HFF-Myc (cell line): Measurements from ENCODE around the gene C5orf15.
A peak's percentile ranks its signal among the peaks of the same experiment; 100 is the strongest.

Source experiments
- DNase-seq: peaks from one replicate; pipeline ENCODE4 v3.0.0-alpha.2; 2011; ENCODE audit warnings: low read depth; ENCODE audit errors: extremely low read depth
- H3K4me3 ChIP-seq: replicated peaks from 2 replicates; pipeline ENCODE4 v1.5.1; 2011; ENCODE audit warnings: low read depth, mild to moderate bottlenecking, control low read depth, low read length
- CTCF ChIP-seq: IDR thresholded peaks from 2 replicates; pipeline ENCODE4 v1.5.1; 2012; ENCODE audit warnings: mild to moderate bottlenecking, low read depth, low read length, control low read depth; ENCODE audit errors: missing control alignments

Gene C5orf15

GRCh38 chr5:133970325-133970909 is 2.0 kb upstream of the C5orf15 start:
- TF ChIP-seq CTCF = no peak
- no peak overlapping the region for H3K4me3 ChIP-seq
- DNase-seq = no peak

DNA sequence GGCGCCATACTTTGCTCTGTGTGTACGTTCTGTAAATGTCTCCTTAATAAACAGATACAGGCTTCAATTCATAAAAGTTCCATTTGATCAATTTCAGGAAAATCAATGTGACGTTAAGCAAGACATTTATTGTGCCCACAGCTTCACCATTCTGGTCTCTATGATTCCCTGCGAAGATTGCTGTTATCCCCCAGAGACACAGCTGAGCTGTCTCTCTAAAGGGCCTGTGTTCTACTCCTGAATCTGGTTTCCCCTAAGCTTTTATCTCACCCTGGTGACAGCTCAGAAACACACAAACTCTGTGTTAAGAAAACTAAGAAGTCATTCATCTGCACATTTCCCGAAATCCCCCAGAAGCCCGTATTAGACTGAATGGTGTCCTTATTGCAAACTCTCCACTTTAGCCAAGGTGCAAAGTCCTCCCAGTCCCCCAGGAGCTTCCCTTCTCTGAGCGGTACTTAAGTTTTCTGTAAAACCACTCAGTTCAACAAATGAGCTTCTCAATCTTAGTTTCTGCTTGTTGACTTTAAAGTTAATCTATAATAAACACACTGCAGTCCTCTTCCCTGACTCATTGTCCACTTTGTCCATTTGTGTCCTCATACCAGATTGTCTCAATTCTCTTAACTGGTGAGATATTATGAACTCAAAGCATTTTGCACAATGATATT is 1.4 kb upstream of the C5orf15 start:
- no peak for TF ChIP-seq CTCF
- H3K4me3 ChIP-seq = no peak overlapping the region
- no peak for DNase-seq

- TF ChIP-seq CTCF = no peak
- no peak for DNase-seq
- H3K4me3 ChIP-seq = peak overlapping the region; percentile 92
These were observed 674 bp downstream of the C5orf15 start for GRCh38 chr5:133967698-133968203.

DNA sequence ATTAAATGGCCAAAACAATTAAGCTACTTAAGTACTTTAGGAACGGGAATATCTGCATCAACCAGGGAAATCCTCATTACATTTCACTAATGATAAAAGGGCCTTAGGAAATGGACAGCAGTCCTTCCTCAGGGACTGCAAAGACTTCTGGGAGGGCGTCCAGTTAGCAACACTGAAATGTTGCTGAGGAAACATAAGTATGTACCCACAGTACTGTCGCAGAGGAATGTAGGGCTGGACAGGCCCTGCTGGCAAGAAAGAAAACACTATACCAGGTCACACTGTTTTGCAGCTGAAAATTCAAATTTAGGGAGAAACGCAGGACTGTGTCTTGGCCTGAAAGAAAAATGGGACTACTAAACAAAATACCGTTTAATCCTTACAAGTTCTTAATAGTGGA is 1.3 kb downstream of the C5orf15 start:
- TF ChIP-seq CTCF = no peak
- peak overlapping the region; percentile 92 for H3K4me3 ChIP-seq
- DNase-seq = no peak

- TF ChIP-seq CTCF = no peak
- H3K4me3 ChIP-seq = no peak overlapping the region
- no peak for DNase-seq
These were observed 2.3 kb downstream of the C5orf15 start for GRCh38 chr5:133966090-133966489.

GRCh38 chr5:133963493-133964128 is 4.8 kb downstream of the C5orf15 start:
- no peak overlapping the region for H3K4me3 ChIP-seq
- no peak for TF ChIP-seq CTCF
- DNase-seq = no peak
